HepG2 (cell line): Measurements from ENCODE around the gene PDE5A. TPM values are rescaled to one million over a fixed set of nuclear protein-coding genes. Genes with fewer than 3 reads are reported as not detected.
A peak's percentile ranks its signal among the peaks of the same experiment; 100 is the strongest.
"Not testable (repeated sequence)": the region's sequence is repeated elsewhere in the genome, so short reads cannot be mapped to it uniquely, and the experiment has no call there.

Experiments
- AKAP8 ChIP-seq: sonication (generic); formaldehyde crosslinking; IDR thresholded peaks from 2 replicates; pipeline ENCODE4 v1.5.1; 2020; ENCODE audit warnings: mild to moderate bottlenecking, missing genetic modification reagents
- ELF3 ChIP-seq: IDR thresholded peaks from 2 replicates; pipeline ENCODE4 v1.6.1; 2016; ENCODE audit warnings: missing genetic modification reagents, missing compliant biosample characterization
- FOXP1 ChIP-seq, 2 experiments: fragments of 450-650 bp in 1 of 2; IDR thresholded peaks; 2 replicates each; pipeline ENCODE4 v1.6.1; 2017 to 2018; ENCODE audit warnings: antibody characterized with exemption in 1 of 2
- ISL2 ChIP-seq: sonication (generic); formaldehyde crosslinking; IDR thresholded peaks from 2 replicates; pipeline ENCODE4 v1.5.0; 2020; ENCODE audit warnings: missing genetic modification reagents
- MIER2 ChIP-seq: IDR thresholded peaks from 2 replicates; pipeline ENCODE4 v1.6.1; 2016; ENCODE audit warnings: missing biosample characterization, missing genetic modification reagents
- NONO ChIP-seq, 2 experiments: fragments of 450-650 bp in 1 of 2; sonication (generic) in 1 of 2; formaldehyde crosslinking in 1 of 2; IDR thresholded peaks in 1 of 2; conservative IDR thresholded peaks in 1 of 2; 2 replicates each; pipeline versions ENCODE4 v1.6.1 to v1.8.0; 2017 to 2022; ENCODE audit warnings: mild to moderate bottlenecking in 1 of 2, missing genetic modification reagents in 1 of 2, moderate library complexity in 1 of 2
- POLR2G ChIP-seq: fragments of 200-400 bp; formaldehyde crosslinking; IDR thresholded peaks from 2 replicates; pipeline ENCODE4 v1.6.1; 2018; ENCODE audit warnings: mild to moderate bottlenecking, low read depth, low read length, moderate library complexity
- RARA ChIP-seq: IDR thresholded peaks from 2 replicates; pipeline ENCODE4 v1.6.1; 2016; ENCODE audit warnings: missing genetic modification reagents, missing compliant biosample characterization
- REPIN1 ChIP-seq: sonication (generic); formaldehyde crosslinking; IDR thresholded peaks from 2 replicates; pipeline ENCODE4 v1.8.0; 2022; ENCODE audit warnings: missing genetic modification reagents, low read depth, mild to moderate bottlenecking, borderline replicate concordance
- RFX5 ChIP-seq: IDR thresholded peaks from 2 replicates; pipeline ENCODE4 v1.6.1; 2011; ENCODE audit warnings: low read depth, low read length, improper control_type of control experiment
- SPEN ChIP-seq: sonication (generic); formaldehyde crosslinking; IDR thresholded peaks from 2 replicates; pipeline ENCODE4 v1.5.1; 2020; ENCODE audit warnings: low read depth, mild to moderate bottlenecking, missing genetic modification reagents
- TEAD3 ChIP-seq: optimal IDR thresholded peaks from 2 replicates; pipeline ENCODE3; 2016; ENCODE audit warnings: borderline replicate concordance
- ZNF12 ChIP-seq: sonication (generic); formaldehyde crosslinking; IDR thresholded peaks from 2 replicates; pipeline ENCODE4 v1.5.0; 2020; ENCODE audit warnings: missing genetic modification reagents
- ZNF33B ChIP-seq: sonication (generic); formaldehyde crosslinking; IDR thresholded peaks from 2 replicates; pipeline ENCODE4 v1.5.1; 2020; ENCODE audit warnings: mild to moderate bottlenecking, missing genetic modification reagents
- ZNF598 ChIP-seq: sonication (generic); formaldehyde crosslinking; IDR thresholded peaks from 2 replicates; pipeline ENCODE4 v1.5.1; 2020; ENCODE audit warnings: mild to moderate bottlenecking, missing genetic modification reagents, borderline replicate concordance
- ZNF713 ChIP-seq: sonication (generic); formaldehyde crosslinking; IDR thresholded peaks from 2 replicates; pipeline ENCODE4 v1.4.0; 2020; ENCODE audit warnings: mild to moderate bottlenecking, missing genetic modification reagents
- ZNF790 ChIP-seq: sonication (generic); formaldehyde crosslinking; IDR thresholded peaks from 2 replicates; pipeline ENCODE4 v1.8.0; 2022; ENCODE audit warnings: missing genetic modification reagents, mild to moderate bottlenecking, borderline replicate concordance
- ZNF891 ChIP-seq: sonication (generic); formaldehyde crosslinking; IDR thresholded peaks from 2 replicates; pipeline ENCODE4 v1.5.0; 2020; ENCODE audit warnings: mild to moderate bottlenecking, missing genetic modification reagents
- polyA plus RNA-seq, 8 experiments: library from polyadenylated mRNA; depleted of rRNA in 3 of 8; stranded (reverse) in 7 of 8; unstranded in 1 of 8; fragments of >200 nt; fragmentation: Illumina TruSeq in 4 of 8; extraction: Trizol in 4 of 8; gene quantifications; 2 replicates each; pipeline versions ENCODE4 v1.2.1 to v1.2.3, GENCODE V29; 2011 to 2016; ENCODE audit warnings: low read depth in 4 of 8, missing spikeins in 1 of 8, mixed read lengths in 1 of 8; ENCODE audit not compliant: insufficient read depth in 1 of 8
- total RNA-seq, 5 experiments: library from RNA; depleted of rRNA; stranded (reverse); fragments of >200 nt; fragmentation: Illumina TruSeq; extraction: Trizol; gene quantifications; 2 replicates each; pipeline ENCODE4 v1.2.3, GENCODE V29; 2016; ENCODE audit warnings: low read depth in 1 of 5
- TF ChIP-seq, protein P1 (sequence below): sonication (generic); formaldehyde crosslinking; IDR thresholded peaks from 2 replicates; pipeline ENCODE4 v1.5.1; 2020; ENCODE audit warnings: missing genetic modification reagents, mild to moderate bottlenecking, borderline replicate concordance
- TF ChIP-seq, protein P2 (sequence below): IDR thresholded peaks from 2 replicates; pipeline ENCODE4 v1.6.1; 2016; ENCODE audit warnings: missing compliant biosample characterization, missing genetic modification reagents, borderline replicate concordance
- TF ChIP-seq, protein P3 (sequence below): sonication (generic); formaldehyde crosslinking; IDR thresholded peaks from 2 replicates; pipeline ENCODE4 v1.8.0; 2022; ENCODE audit warnings: mild to moderate bottlenecking, missing genetic modification reagents
- TF ChIP-seq, protein P4 (sequence below): sonication (generic); formaldehyde crosslinking; IDR thresholded peaks from 2 replicates; pipeline ENCODE4 v1.8.1; 2022; ENCODE audit warnings: mild to moderate bottlenecking, missing genetic modification reagents

Gene PDE5A
- total and polyA plus RNA-seq, 2 of the 13 experiments (the other 11 are each of a cell fraction or from before 2014, with no cell fraction given) = 0.22 to 0.44 TPM

DNA sequence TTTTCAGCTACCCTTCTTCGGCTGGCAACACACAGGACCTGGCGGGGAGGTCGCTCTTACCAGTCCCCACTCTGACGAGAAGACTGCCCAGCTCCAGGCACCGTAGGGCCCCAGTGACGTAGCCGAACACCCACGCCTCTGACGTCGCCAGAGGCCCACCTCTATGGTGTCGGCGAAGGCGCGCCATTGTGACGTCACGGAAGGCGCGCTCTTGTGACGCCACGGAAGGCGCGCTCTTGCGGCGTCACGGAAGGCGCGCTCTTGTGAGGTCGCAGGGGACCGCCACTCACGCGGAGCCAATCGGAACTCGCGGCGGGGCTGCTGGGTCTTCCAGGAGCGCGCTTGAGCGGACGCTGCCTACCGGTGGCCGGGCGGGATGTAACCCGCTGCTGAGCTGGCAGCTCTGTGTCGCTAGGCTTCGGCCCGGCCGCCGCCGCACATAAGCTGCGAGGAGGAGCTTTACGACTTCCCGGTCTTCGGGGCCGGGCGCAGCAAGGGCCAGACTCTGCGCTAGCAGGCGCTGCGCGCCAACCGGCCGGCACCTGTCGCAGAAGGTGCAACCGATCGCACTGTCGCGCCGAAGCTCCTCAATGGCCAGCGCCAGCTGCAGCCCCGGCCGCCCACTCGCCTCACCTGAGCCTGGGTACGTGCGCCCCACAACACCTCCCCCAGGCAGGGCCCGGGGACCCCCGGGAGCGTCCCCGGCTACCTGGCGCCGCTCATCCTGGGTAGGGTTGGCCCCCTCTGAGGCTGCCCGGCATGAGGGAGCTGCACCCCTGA lies 173.9 kb downstream of the PDE5A start (continued):
- TF ChIP-seq RARA (CRISPR knock-in tag) (peak; percentile 47), TEAD3 (CRISPR knock-in tag) (peak; percentile 89), ZNF790 (CRISPR knock-in tag) (peak; percentile 95), AKAP8 (CRISPR knock-in tag) (0 out of 2 replicates have a peak, but pooled peaks have one; percentile 23), ZNF33B (CRISPR knock-in tag) (0 out of 2 replicates have a peak, but pooled peaks have one; percentile 55), ZNF12 (CRISPR knock-in tag) (0 out of 2 replicates have a peak, but pooled peaks have one; percentile 60), NONO (CRISPR knock-in tag; conservative IDR thresholded peaks at IDR 0.05) (peak; percentile 99), ISL2 (peak; percentile 75), MIER2 (CRISPR knock-in tag) (peak; percentile 81), SPEN (CRISPR knock-in tag) (peak; percentile 100), FOXP1 (CRISPR knock-in tag; IDR thresholded peaks at IDR 0.05) (peak; percentile 44), ELF3 (CRISPR knock-in tag) (peak; percentile 76), ZNF713 (CRISPR knock-in tag) (0 out of 2 replicates have a peak, but pooled peaks have one; percentile 28), POLR2G (peak; percentile 68), ZNF598 (CRISPR knock-in tag) (0 out of 2 replicates have a peak, but pooled peaks have one; percentile 61), ZNF891 (peak; percentile 88), REPIN1 (CRISPR knock-in tag) (peak; percentile 89; the same call in 1 of the 2 replicates), RFX5 (peak; percentile 85)
- TF ChIP-seq, protein P1, sequence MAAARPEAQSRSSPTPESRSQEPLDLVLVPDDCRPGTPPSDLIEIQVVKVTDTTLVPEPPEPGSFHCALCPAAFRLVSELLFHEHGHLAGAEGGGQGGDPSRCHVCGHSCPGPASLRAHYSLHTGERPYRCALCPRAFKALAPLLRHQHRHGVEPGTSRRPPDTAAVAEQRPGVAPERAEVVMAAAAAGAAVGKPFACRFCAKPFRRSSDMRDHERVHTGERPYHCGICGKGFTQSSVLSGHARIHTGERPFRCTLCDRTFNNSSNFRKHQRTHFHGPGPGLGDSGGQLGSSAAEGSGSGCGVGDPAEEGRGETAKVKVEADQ = peak; percentile 72; the same call in 1 of the 2 replicates
- not testable (repeated sequence) for TF ChIP-seq NONO, FOXP1 (IDR thresholded peaks at IDR 0.05)
- TF ChIP-seq, protein P2, sequence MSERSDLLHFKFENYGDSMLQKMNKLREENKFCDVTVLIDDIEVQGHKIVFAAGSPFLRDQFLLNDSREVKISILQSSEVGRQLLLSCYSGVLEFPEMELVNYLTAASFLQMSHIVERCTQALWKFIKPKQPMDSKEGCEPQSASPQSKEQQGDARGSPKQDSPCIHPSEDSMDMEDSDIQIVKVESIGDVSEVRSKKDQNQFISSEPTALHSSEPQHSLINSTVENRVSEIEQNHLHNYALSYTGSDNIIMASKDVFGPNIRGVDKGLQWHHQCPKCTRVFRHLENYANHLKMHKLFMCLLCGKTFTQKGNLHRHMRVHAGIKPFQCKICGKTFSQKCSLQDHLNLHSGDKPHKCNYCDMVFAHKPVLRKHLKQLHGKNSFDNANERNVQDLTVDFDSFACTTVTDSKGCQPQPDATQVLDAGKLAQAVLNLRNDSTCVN = peak; percentile 66; the same call in 1 of the 2 replicates
- TF ChIP-seq, protein P3, sequence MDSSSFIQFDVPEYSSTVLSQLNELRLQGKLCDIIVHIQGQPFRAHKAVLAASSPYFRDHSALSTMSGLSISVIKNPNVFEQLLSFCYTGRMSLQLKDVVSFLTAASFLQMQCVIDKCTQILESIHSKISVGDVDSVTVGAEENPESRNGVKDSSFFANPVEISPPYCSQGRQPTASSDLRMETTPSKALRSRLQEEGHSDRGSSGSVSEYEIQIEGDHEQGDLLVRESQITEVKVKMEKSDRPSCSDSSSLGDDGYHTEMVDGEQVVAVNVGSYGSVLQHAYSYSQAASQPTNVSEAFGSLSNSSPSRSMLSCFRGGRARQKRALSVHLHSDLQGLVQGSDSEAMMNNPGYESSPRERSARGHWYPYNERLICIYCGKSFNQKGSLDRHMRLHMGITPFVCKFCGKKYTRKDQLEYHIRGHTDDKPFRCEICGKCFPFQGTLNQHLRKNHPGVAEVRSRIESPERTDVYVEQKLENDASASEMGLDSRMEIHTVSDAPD (CRISPR knock-in tag) = peak; percentile 68
- TF ChIP-seq, protein P4, sequence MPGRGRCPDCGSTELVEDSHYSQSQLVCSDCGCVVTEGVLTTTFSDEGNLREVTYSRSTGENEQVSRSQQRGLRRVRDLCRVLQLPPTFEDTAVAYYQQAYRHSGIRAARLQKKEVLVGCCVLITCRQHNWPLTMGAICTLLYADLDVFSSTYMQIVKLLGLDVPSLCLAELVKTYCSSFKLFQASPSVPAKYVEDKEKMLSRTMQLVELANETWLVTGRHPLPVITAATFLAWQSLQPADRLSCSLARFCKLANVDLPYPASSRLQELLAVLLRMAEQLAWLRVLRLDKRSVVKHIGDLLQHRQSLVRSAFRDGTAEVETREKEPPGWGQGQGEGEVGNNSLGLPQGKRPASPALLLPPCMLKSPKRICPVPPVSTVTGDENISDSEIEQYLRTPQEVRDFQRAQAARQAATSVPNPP = peak; percentile 73; the same call in 1 of the 2 replicates
